Mesendoderm (in vitro differentiated cells): Measurements from ENCODE around the gene IL12RB1.

Source experiments
- DNase-seq: peaks from one replicate; pipeline ENCODE4 v3.0.0; 2013
- H2AK5ac ChIP-seq: 2 replicates; pipeline ENCODE4 v1.6.1; 2013; ENCODE audit warnings: low read length, inconsistent platforms
- H2BK120ac ChIP-seq: 2 replicates; pipeline ENCODE4 v1.6.1; 2013; ENCODE audit warnings: low read depth, mild to moderate bottlenecking, low read length, moderate library complexity, mixed read lengths
- H2BK15ac ChIP-seq: replicated peaks from 2 replicates; pipeline ENCODE4 v1.6.1; 2013; ENCODE audit warnings: low read depth, mild to moderate bottlenecking, moderate library complexity
- H2BK5ac ChIP-seq: 2 replicates; pipeline ENCODE4 v1.6.1; 2013; ENCODE audit warnings: low read length, inconsistent platforms
- H3K18ac ChIP-seq: 2 replicates; pipeline ENCODE4 v1.6.1; 2013; ENCODE audit warnings: mild to moderate bottlenecking, low read length, mixed read lengths
- H3K23ac ChIP-seq: one replicate; pipeline ENCODE4 v1.6.1; 2013; ENCODE audit warnings: low read length
- H3K27ac ChIP-seq: 2 replicates; pipeline ENCODE4 v1.5.1; 2013; ENCODE audit warnings: low read depth, mild to moderate bottlenecking, inconsistent platforms, low read length, moderate library complexity
- H3K27me3 ChIP-seq: 2 replicates; pipeline ENCODE4 v1.6.1; 2013; ENCODE audit warnings: low read length, control low read depth, mild to moderate bottlenecking, inconsistent platforms; ENCODE audit not compliant: insufficient read depth, poor library complexity
- H3K36me3 ChIP-seq: 2 replicates; pipeline ENCODE4 v1.6.1; 2013; ENCODE audit warnings: low read length, inconsistent platforms; ENCODE audit not compliant: control insufficient read depth, insufficient read depth
- H3K4ac ChIP-seq: one replicate; pipeline ENCODE4 v1.6.1; 2013; ENCODE audit warnings: low read depth, mild to moderate bottlenecking, low read length, moderate library complexity
- H3K4me1 ChIP-seq: 2 replicates; pipeline ENCODE4 v1.6.1; 2013; ENCODE audit warnings: low read depth, low read length, inconsistent platforms; ENCODE audit not compliant: control insufficient read depth
- H3K4me2 ChIP-seq: 2 replicates; pipeline ENCODE4 v1.6.1; 2013; ENCODE audit warnings: low read length
- H3K4me3 ChIP-seq: 2 replicates; pipeline ENCODE4 v1.5.1; 2013; ENCODE audit warnings: mild to moderate bottlenecking, low read length
- H3K56ac ChIP-seq: one replicate; pipeline ENCODE4 v1.6.1; 2013; ENCODE audit warnings: low read length
- H3K79me1 ChIP-seq: 2 replicates; pipeline ENCODE4 v1.6.1; 2013; ENCODE audit warnings: low read length, inconsistent platforms
- H3K79me2 ChIP-seq: 2 replicates; pipeline ENCODE4 v1.6.1; 2013; ENCODE audit warnings: mild to moderate bottlenecking, low read length; ENCODE audit not compliant: control insufficient read depth, insufficient read depth
- H3K9ac ChIP-seq: 2 replicates; pipeline ENCODE4 v1.6.1; 2013; ENCODE audit warnings: low read length, inconsistent platforms
- H4K5ac ChIP-seq: one replicate; pipeline ENCODE4 v1.6.1; 2013; ENCODE audit warnings: low read length
- H4K8ac ChIP-seq: one replicate; pipeline ENCODE4 v1.6.1; 2013; ENCODE audit warnings: low read depth, mild to moderate bottlenecking, control low read depth, low read length, moderate library complexity
- WGBS: extraction: QIAGEN DNeasy Blood & Tissue Kit; methylation state at CpG from one replicate; pipeline ENCODE4 v1.1.7; 2013; ENCODE audit warnings: low lambda C conversion rate, missing lambda C conversion rate; ENCODE audit not compliant: insufficient coverage; ENCODE audit errors: extremely low coverage; 5-methylcytosine and 5-hydroxymethylcytosine counted together

The IL12RB1 gene

DNA sequence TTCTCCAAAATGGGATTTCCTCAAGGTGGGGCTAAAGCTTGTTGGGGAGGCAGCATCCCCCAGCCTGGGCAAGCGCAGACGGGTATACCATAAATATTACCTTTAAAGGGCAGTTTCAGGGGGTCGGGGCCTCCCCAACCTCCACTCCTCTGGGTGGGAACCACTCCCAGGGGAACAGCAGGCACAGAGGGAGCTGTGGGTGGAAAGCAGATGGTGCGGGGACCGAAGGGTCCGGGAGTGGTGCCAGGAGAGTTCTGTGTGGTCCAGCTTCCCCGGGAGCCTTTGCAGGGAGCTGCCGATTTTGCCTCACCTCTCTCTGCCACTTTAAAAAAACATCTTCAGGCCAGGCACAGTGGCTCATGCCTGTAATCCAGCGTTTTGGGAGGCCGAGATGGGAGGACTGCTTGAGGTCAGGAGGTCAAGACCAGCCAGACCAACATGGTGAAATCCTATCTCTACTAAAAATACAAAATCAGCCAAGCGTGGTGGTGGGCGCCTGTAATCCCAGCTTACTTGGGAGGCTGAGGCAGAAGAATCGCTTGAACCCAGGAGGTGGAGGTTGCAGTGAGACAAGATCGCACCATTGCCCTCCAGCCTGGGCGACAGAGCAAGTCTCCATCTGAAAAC, 16.3 kb upstream of the IL12RB1 start:
- Histone ChIP-seq H3K27ac (no peak overlapping the region), H4K5ac (no peak overlapping the region), H3K56ac (no peak overlapping the region), H3K23ac (no peak overlapping the region), H2BK5ac (no peak overlapping the region), H3K9ac (no peak overlapping the region), H2BK15ac (no peak overlapping the region), H3K4me2 (no peak overlapping the region), H4K8ac (no peak overlapping the region), H3K4me1 (peaks cover 1% of the 10 kb centered on the region), H3K18ac (no peak overlapping the region), H3K36me3 (no peaks in the 10 kb centered on the region), H3K4me3 (no peak overlapping the region), H3K4ac (no peak overlapping the region), H2BK120ac (no peak overlapping the region), H2AK5ac (no peak overlapping the region), H3K79me2 (no peaks in the 10 kb centered on the region), H3K27me3 (no peaks in the 10 kb centered on the region), H3K79me1 (no peaks in the 10 kb centered on the region)
- WGBS, result no CpG with 5 or more reads among the region's 15 CpGs
- DNase-seq, result no peak

DNA sequence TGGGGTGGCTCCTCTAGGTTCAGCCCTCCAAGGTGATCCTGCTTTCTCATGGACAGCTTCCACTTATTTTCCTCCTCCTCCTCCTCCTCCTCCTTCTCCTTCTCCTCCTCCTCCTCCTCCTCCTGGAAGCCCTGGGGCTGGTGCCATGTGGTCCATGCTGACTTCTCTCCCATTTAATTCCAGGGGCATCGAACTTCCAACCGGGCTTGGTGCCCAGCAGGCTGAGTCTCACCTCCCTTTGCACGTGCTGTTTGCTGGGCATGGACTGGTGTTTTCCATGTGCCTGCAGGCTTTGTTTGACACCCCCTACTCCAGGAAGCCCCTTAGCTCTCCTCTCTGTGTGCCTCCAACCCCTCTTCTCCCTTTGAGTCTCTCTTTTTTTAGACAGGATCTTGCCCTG, 14.5 kb upstream of the IL12RB1 start:
- Histone ChIP-seq H3K36me3 (no peaks in the 10 kb centered on the region), H2BK120ac (no peak overlapping the region), H3K79me1 (no peaks in the 10 kb centered on the region), H3K27ac (no peak overlapping the region), H3K56ac (no peak overlapping the region), H3K4me1 (peaks cover 1% of the 10 kb centered on the region), H3K4me2 (no peak overlapping the region), H3K4ac (no peak overlapping the region), H4K8ac (no peak overlapping the region), H2BK15ac (no peak overlapping the region), H3K4me3 (no peak overlapping the region), H3K27me3 (no peaks in the 10 kb centered on the region), H2AK5ac (no peak overlapping the region), H3K23ac (no peak overlapping the region), H3K79me2 (no peaks in the 10 kb centered on the region), H4K5ac (no peak overlapping the region), H3K18ac (no peak overlapping the region), H2BK5ac (no peak overlapping the region), H3K9ac (no peak overlapping the region)
- no peak for DNase-seq
- WGBS, result no CpG with 5 or more reads among the region's 3 CpGs

DNA sequence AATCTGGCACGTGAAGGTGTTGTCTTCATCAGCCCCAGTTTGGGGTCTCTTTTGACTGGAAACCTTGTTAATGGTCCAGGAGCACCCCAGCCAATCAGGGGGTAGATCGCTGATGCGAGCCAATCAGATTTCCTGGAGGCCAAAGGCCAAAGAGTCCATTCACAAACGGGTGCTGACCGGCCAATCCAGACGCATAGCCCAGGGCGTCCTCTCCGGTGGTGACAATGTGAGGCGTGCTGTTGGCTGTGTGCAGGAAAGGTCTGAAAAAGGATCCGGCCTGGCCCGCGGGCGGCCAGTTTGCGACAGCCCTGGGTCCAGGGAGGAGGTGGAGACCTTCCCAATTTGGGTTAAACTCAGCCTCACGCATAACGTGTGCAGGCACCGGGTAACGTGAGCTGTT, 14.0 kb upstream of the IL12RB1 start:
- H3K4me3 ChIP-seq, result no peak overlapping the region
- H2AK5ac ChIP-seq, result no peak overlapping the region
- H3K9ac ChIP-seq, result peak overlapping the region; percentile 18
- no peak overlapping the region for H2BK5ac ChIP-seq
- no peaks in the 10 kb centered on the region for H3K79me2 ChIP-seq
- no peak overlapping the region for H3K4ac ChIP-seq
- H3K4me2 ChIP-seq, result peak overlapping the region; percentile 29
- H3K4me1 ChIP-seq, result peaks cover 1% of the 10 kb centered on the region
- H3K27ac ChIP-seq, result no peak overlapping the region
- no CpG with 5 or more reads among the region's 18 CpGs for WGBS
- H3K18ac ChIP-seq, result no peak overlapping the region
- H3K56ac ChIP-seq, result peak overlapping the region; percentile 38
- no peak overlapping the region for H2BK120ac ChIP-seq
- no peak overlapping the region for H3K23ac ChIP-seq
- no peak overlapping the region for H2BK15ac ChIP-seq
- H3K36me3 ChIP-seq, result no peaks in the 10 kb centered on the region
- no peaks in the 10 kb centered on the region for H3K79me1 ChIP-seq
- DNase-seq, result peak; percentile 80
- H3K27me3 ChIP-seq, result no peaks in the 10 kb centered on the region
- H4K8ac ChIP-seq, result no peak overlapping the region
- no peak overlapping the region for H4K5ac ChIP-seq

DNA sequence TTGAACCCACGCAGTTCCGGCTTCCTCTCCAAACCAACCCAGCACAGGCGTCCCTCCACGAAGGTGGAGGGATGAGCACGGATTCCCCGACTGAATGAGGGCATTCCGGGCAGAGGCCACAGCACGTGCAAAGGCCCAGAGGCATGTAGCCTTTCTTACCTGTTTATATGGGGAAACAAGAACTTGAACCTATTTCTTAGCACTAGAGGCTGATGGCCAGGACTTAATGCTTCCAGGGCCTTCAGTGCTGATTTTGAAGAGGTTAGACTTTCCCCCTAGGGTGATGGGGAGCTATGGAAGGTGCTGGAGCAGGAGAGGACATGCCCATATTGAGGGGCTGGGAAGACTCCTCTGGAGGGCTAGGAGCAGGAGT, 12.9 kb upstream of the IL12RB1 start:
- Histone ChIP-seq H3K4me3 (no peak overlapping the region), H3K4me1 (peaks cover 1% of the 10 kb centered on the region), H3K18ac (no peak overlapping the region), H3K27ac (no peak overlapping the region), H3K56ac (no peak overlapping the region), H4K8ac (no peak overlapping the region), H3K4me2 (no peak overlapping the region), H3K9ac (no peak overlapping the region), H3K36me3 (no peaks in the 10 kb centered on the region), H2BK120ac (no peak overlapping the region), H3K79me1 (no peaks in the 10 kb centered on the region), H2BK5ac (no peak overlapping the region), H4K5ac (no peak overlapping the region), H2BK15ac (no peak overlapping the region), H2AK5ac (no peak overlapping the region), H3K23ac (no peak overlapping the region), H3K4ac (no peak overlapping the region), H3K27me3 (no peaks in the 10 kb centered on the region), H3K79me2 (no peaks in the 10 kb centered on the region)
- no CpG with 5 or more reads among the region's 8 CpGs for WGBS
- DNase-seq, result no peak

DNA sequence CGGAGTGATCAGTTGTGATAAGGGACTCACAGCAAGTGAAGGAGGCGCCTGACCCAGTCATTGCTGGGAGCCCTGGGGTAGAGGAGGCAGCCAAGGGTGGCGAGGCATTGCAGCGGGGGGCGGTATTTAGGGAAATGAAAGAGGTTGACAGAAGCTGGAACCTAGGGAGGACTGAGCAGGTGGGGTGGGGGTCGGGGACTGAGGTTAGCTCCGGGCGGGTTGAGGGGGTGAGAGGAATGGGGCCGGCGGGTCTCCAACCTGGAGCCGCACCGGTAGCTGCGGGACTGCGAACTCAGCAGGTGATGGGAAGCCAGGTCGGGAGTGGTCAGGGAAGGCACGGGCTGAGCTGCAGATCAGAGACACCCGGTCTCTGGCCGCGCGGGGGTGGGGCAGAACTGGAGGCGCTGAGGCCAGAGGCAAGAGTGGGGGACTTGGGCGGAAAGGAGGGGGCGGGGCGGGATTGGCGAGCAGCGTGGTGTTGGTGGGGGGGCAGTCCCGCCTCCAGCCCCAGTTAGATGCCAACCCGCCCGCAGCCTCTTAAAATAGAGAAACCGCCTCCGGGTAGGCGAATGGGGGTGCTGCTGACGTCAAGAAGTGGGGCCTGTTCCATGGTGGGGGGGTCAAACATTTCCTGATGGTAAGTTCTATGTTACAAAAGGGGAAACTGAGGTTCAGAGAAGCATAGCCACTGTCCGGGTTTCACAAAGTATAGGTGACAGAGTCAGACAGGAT, 12.3 kb upstream of the IL12RB1 start:
- no peak overlapping the region for H3K4me3 ChIP-seq
- H3K4me2 ChIP-seq, result no peak overlapping the region
- no peaks in the 10 kb centered on the region for H3K36me3 ChIP-seq
- H2BK15ac ChIP-seq, result no peak overlapping the region
- H3K27ac ChIP-seq, result no peak overlapping the region
- H3K23ac ChIP-seq, result no peak overlapping the region
- peaks cover 1% of the 10 kb centered on the region for H3K4me1 ChIP-seq
- H3K27me3 ChIP-seq, result no peaks in the 10 kb centered on the region
- H3K79me2 ChIP-seq, result no peaks in the 10 kb centered on the region
- peak overlapping the region; percentile 47 for H3K9ac ChIP-seq
- peak overlapping the region; percentile 60 for H3K56ac ChIP-seq
- no peak overlapping the region for H4K5ac ChIP-seq
- no CpG with 5 or more reads among the region's 34 CpGs for WGBS
- no peaks in the 10 kb centered on the region for H3K79me1 ChIP-seq
- no peak overlapping the region for H4K8ac ChIP-seq
- H2BK5ac ChIP-seq, result no peak overlapping the region
- peak; percentile 21 for DNase-seq
- no peak overlapping the region for H2BK120ac ChIP-seq
- no peak overlapping the region for H2AK5ac ChIP-seq
- no peak overlapping the region for H3K18ac ChIP-seq
- H3K4ac ChIP-seq, result no peak overlapping the region
